GM12878 (cell line): ENCODE data around the gene TTC16. TPM values are rescaled to one million over a fixed set of nuclear protein-coding genes. Genes with fewer than 3 reads are reported as not detected.

ENCODE experiments used
- EGR1 ChIP-seq, 2 experiments: IDR thresholded peaks; 1 replicate in 1 of 2; 2 replicates in 1 of 2; pipeline ENCODE4 v1.6.1; 2011 to 2012; ENCODE audit warnings: low read depth in 2 of 2, low read length in 2 of 2, borderline replicate concordance in 1 of 2, mild to moderate bottlenecking in 1 of 2, moderate library complexity in 1 of 2
- HDAC6 ChIP-seq: fragments of 200-600 bp; sonication (generic); IDR thresholded peaks from one replicate; pipeline ENCODE4 v1.8.0; 2017; ENCODE audit warnings: antibody characterized with exemption; ENCODE audit not compliant: unreplicated experiment
- MEF2B ChIP-seq: fragments of 450-650 bp; IDR thresholded peaks from 2 replicates; pipeline ENCODE4 v1.6.1; 2018; ENCODE audit warnings: mild to moderate bottlenecking, moderate library complexity; ENCODE audit not compliant: partially characterized antibody, poor library complexity, severe bottlenecking
- MYC ChIP-seq: IDR thresholded peaks from 2 replicates; pipeline ENCODE4 v1.6.1; 2011; ENCODE audit warnings: mild to moderate bottlenecking, low read length, moderate library complexity, inconsistent platforms; ENCODE audit not compliant: insufficient read depth, insufficient replicate concordance, insufficient read length, severe bottlenecking
- NR2F1 ChIP-seq: fragments of 450-650 bp; conservative IDR thresholded peaks from 2 replicates; pipeline ENCODE4 v1.6.1; 2017; ENCODE audit warnings: mild to moderate bottlenecking
- RBBP5 ChIP-seq: fragments of 200-600 bp; sonication (generic); conservative IDR thresholded peaks from 2 replicates; pipeline ENCODE4 v1.6.1; 2016
- TCF12 ChIP-seq: IDR thresholded peaks from 2 replicates; pipeline ENCODE4 v1.6.1; 2011; ENCODE audit warnings: low read depth, mild to moderate bottlenecking, low read length
- USF2 ChIP-seq: IDR thresholded peaks from 2 replicates; pipeline ENCODE4 v1.6.1; 2011; ENCODE audit warnings: low read depth, low read length, improper control_type of control experiment, borderline replicate concordance
- ZBED1 ChIP-seq: IDR thresholded peaks from 2 replicates; pipeline ENCODE4 v1.6.1; 2016; ENCODE audit warnings: borderline replicate concordance
- ZNF207 ChIP-seq: fragments of 450-650 bp; IDR thresholded peaks from 2 replicates; pipeline ENCODE4 v1.6.1; 2014; ENCODE audit warnings: antibody characterized with exemption, mild to moderate bottlenecking, borderline replicate concordance
- ZNF592 ChIP-seq: fragments of 450-650 bp; IDR thresholded peaks from 2 replicates; pipeline ENCODE4 v1.6.1; 2017; ENCODE audit warnings: mild to moderate bottlenecking, moderate library complexity
- polyA plus RNA-seq, 11 experiments: library from polyadenylated mRNA; depleted of rRNA in 4 of 11; unstranded in 6 of 11; stranded (reverse) in 5 of 11; fragments of >200 nt; fragmentation: Nextera tagmentation in 4 of 11; fragmentation: Illumina TruSeq in 1 of 11; extraction: Ambion mirVana in 4 of 11; extraction: Trizol in 1 of 11; gene quantifications; 1 replicate in 1 of 11; 2 replicates in 10 of 11; pipeline versions ENCODE4 v1.2.1 to v1.2.3, GENCODE V29; 2011 to 2016; ENCODE audit warnings: inconsistent platforms in 2 of 11, missing spikeins in 2 of 11, low read depth in 1 of 11
- total RNA-seq, 4 experiments: library from RNA; depleted of rRNA in 3 of 4; stranded (reverse); fragments of >200 nt in 3 of 4; fragmentation: Illumina TruSeq in 1 of 4; extraction: Trizol in 1 of 4; gene quantifications; 2 replicates each; pipeline versions ENCODE4 v1.2.1 to v1.2.3, GENCODE V29; 2013 to 2021
- TF ChIP-seq, protein P1 (sequence below): IDR thresholded peaks from 2 replicates; pipeline ENCODE4 v1.6.1; 2011; ENCODE audit warnings: borderline replicate concordance, low read depth, mild to moderate bottlenecking, moderate library complexity, low read length; ENCODE audit not compliant: insufficient read depth, poor library complexity, severe bottlenecking
- TF ChIP-seq, protein P2 (sequence below): fragments of 450-650 bp; IDR thresholded peaks from 2 replicates; pipeline ENCODE4 v1.6.1; 2017; ENCODE audit warnings: mild to moderate bottlenecking, moderate library complexity
- TF ChIP-seq, protein P3 (sequence below): IDR thresholded peaks from 2 replicates; pipeline ENCODE4 v1.6.1; 2011; ENCODE audit warnings: low read depth, mild to moderate bottlenecking, low read length, moderate library complexity, borderline replicate concordance; ENCODE audit errors: extremely low read depth

The TTC16 gene
- total and polyA plus RNA-seq, 10 of the 15 experiments (the other 5 are each of a cell fraction or from before 2014, with no cell fraction given): 0.03 TPM; not detected in 9

DNA sequence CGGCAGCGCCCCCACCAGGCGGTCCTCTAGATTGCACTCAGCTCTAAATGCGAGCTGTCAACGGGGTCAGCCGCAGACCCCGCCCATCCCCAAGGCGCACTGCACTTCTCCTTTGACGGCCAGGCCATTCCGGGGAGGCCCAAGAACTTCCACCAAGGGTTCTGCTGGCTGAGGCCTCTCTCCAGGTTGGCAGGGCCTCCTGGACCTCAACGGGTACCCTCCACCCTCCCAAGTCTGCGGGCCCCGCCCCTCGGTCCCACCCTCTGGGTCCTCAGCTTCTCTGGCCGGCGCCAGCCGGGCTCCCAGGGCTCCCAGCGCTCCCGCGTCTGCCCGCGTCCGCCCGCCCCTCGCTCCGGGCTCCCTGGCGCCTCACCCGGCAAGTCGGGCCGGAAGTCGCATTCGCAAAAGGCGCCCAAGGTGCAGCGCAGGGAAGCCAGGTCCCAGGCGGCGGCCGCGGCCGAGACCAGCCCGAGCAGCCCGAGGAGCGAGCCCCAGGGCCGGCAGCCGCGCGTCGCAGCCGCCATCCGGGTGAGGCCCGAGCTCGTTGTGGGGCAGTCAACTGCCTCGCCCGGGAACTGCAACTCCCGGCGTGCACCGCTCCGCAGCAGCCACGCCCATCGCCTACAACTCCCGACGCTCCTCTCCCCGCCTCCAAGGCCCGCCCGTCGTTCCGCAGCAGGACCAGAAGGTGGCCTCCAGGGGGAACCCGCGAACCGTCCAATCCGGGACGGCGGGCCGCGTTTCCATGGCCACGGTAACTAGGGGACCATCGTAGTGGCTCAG is 19.1 kb downstream of the TTC16 start, which contains the start of gene TOR2A (continued):
- TF ChIP-seq USF2: no peak
- TF ChIP-seq TCF12: no peak
- TF ChIP-seq MYC: no peak
- peak; percentile 67; the same call in 1 of the 2 replicates for TF ChIP-seq ZNF592
- TF ChIP-seq RBBP5: no peak
- peak; percentile 66 for TF ChIP-seq NR2F1
- peak; percentile 96 for TF ChIP-seq ZNF207
- TF ChIP-seq, protein P1, sequence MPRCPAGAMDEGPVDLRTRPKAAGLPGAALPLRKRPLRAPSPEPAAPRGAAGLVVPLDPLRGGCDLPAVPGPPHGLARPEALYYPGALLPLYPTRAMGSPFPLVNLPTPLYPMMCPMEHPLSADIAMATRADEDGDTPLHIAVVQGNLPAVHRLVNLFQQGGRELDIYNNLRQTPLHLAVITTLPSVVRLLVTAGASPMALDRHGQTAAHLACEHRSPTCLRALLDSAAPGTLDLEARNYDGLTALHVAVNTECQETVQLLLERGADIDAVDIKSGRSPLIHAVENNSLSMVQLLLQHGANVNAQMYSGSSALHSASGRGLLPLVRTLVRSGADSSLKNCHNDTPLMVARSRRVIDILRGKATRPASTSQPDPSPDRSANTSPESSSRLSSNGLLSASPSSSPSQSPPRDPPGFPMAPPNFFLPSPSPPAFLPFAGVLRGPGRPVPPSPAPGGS: no peak
- TF ChIP-seq, protein P2, sequence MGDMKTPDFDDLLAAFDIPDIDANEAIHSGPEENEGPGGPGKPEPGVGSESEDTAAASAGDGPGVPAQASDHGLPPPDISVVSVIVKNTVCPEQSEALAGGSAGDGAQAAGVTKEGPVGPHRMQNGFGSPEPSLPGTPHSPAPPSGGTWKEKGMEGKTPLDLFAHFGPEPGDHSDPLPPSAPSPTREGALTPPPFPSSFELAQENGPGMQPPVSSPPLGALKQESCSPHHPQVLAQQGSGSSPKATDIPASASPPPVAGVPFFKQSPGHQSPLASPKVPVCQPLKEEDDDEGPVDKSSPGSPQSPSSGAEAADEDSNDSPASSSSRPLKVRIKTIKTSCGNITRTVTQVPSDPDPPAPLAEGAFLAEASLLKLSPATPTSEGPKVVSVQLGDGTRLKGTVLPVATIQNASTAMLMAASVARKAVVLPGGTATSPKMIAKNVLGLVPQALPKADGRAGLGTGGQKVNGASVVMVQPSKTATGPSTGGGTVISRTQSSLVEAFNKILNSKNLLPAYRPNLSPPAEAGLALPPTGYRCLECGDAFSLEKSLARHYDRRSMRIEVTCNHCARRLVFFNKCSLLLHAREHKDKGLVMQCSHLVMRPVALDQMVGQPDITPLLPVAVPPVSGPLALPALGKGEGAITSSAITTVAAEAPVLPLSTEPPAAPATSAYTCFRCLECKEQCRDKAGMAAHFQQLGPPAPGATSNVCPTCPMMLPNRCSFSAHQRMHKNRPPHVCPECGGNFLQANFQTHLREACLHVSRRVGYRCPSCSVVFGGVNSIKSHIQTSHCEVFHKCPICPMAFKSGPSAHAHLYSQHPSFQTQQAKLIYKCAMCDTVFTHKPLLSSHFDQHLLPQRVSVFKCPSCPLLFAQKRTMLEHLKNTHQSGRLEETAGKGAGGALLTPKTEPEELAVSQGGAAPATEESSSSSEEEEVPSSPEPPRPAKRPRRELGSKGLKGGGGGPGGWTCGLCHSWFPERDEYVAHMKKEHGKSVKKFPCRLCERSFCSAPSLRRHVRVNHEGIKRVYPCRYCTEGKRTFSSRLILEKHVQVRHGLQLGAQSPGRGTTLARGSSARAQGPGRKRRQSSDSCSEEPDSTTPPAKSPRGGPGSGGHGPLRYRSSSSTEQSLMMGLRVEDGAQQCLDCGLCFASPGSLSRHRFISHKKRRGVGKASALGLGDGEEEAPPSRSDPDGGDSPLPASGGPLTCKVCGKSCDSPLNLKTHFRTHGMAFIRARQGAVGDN: peak; percentile 58; the same call in 1 of the 2 replicates
- peak; percentile 67 for TF ChIP-seq MEF2B
- no peak for TF ChIP-seq HDAC6
- no peak for TF ChIP-seq ZBED1
- TF ChIP-seq, protein P3, sequence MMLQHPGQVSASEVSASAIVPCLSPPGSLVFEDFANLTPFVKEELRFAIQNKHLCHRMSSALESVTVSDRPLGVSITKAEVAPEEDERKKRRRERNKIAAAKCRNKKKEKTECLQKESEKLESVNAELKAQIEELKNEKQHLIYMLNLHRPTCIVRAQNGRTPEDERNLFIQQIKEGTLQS: no peak
- no peak for TF ChIP-seq EGR1 (IDR thresholded peaks at IDR 0.05; ENCODE audit: borderline replicate concordance in 1 of 2, low read depth in 2 of 2, low read length in 2 of 2)
